Measurements from ENCODE around the gene KMT5C.

DNA sequence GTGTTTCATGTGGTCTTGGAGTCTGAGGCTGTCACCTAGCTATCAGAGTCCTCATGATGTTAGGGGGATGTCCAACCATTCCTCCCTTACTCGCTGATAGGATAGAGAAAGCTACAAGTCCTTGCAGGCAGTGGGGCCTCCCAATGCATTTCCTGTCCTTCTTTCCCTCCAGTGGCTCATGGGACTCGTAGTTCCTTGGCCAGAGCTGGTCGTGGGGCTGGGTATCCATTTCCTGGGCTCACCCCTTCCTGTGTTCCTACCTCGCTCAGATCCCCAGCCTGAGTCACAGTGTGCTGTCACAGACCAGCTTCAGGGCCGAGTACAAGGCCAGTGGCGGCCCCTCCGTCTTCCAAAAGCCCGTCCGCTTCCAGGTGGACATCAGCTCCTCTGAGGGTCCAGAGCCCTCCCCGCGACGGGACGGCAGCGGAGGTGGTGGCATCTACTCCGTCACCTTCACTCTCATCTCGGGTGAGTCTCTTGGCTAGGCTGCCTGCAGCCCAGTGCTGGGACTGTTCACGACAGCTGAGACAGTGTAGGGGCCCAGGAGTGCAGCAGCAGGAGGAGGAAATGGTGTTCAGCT is 33.6 kb upstream of the KMT5C start:
- TF ChIP-seq, protein P1, sequence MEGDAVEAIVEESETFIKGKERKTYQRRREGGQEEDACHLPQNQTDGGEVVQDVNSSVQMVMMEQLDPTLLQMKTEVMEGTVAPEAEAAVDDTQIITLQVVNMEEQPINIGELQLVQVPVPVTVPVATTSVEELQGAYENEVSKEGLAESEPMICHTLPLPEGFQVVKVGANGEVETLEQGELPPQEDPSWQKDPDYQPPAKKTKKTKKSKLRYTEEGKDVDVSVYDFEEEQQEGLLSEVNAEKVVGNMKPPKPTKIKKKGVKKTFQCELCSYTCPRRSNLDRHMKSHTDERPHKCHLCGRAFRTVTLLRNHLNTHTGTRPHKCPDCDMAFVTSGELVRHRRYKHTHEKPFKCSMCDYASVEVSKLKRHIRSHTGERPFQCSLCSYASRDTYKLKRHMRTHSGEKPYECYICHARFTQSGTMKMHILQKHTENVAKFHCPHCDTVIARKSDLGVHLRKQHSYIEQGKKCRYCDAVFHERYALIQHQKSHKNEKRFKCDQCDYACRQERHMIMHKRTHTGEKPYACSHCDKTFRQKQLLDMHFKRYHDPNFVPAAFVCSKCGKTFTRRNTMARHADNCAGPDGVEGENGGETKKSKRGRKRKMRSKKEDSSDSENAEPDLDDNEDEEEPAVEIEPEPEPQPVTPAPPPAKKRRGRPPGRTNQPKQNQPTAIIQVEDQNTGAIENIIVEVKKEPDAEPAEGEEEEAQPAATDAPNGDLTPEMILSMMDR (IDR thresholded peaks at IDR 0.05), result no peak
- no peak for TF ChIP-seq EZH2 (IDR thresholded peaks at IDR 0.05; ENCODE audit: borderline replicate concordance, insufficient read depth, low read depth, low read length, poor library complexity, severe bottlenecking)

All from B cell (primary cell).